ENCODE measurements around the gene ELF2. TPM values are rescaled to one million over a fixed set of nuclear protein-coding genes. Genes with fewer than 3 reads are reported as not detected.
A peak's percentile ranks its signal among the peaks of the same experiment; 100 is the strongest.
"Not testable (repeated sequence)": the region's sequence is repeated elsewhere in the genome, so short reads cannot be mapped to it uniquely, and the experiment has no call there.

The ELF2 gene
- total and polyA plus RNA-seq, 5 donors: 15.6 to 44.0 (median 42.7) TPM

- Histone ChIP-seq H3K27me3 (ENCODE audit: control insufficient read depth, insufficient read depth) (no peaks in the 10 kb centered on the region), H3K4me3 (ENCODE audit: low read length) (no peak overlapping the region), H3K4me1 (ENCODE audit: control insufficient read depth, insufficient read depth, low read length) (peaks cover 7% of the 10 kb centered on the region), H3K27ac (ENCODE audit: low read length) (no peak overlapping the region), H3K9me3 (ENCODE audit: control insufficient read depth, low read length) (no peaks in the 10 kb centered on the region)
- ATAC-seq (no peak), DNase-seq (no peak)
- WGBS: 93% methylated on average over 2 of the region's 2 CpGs
- intact Hi-C loops (cut with DNase I): loop anchor here in 2 of 4 donors (10.0 kb wide), 2 partner anchors 49 to 59 kb away; no protein-coding TSS in a partner anchor
These were observed 13.2 kb downstream of the ELF2 start for GRCh38 chr4:139163806-139164206.

GRCh38 chr4:139157977-139158376, 19.0 kb downstream of the ELF2 start:
- intact Hi-C loops (cut with DNase I); H3K27ac ChIP-seq (ENCODE audit: low read length); H3K4me1 ChIP-seq (ENCODE audit: control insufficient read depth, insufficient read depth, low read length); DNase-seq; H3K27me3 ChIP-seq (ENCODE audit: control insufficient read depth, insufficient read depth); ATAC-seq; H3K4me3 ChIP-seq (ENCODE audit: low read length); H3K9me3 ChIP-seq (ENCODE audit: control insufficient read depth, low read length): not testable (repeated sequence)
- WGBS: 89% methylated on average over 9 of the region's 9 CpGs

- DNase-seq (no peak), ATAC-seq (peak in 1 of 2 donors; percentile 45)
- Histone ChIP-seq H3K4me3 (ENCODE audit: low read length) (no peak overlapping the region), H3K27me3 (ENCODE audit: control insufficient read depth, insufficient read depth) (no peaks in the 10 kb centered on the region), H3K4me1 (ENCODE audit: control insufficient read depth, insufficient read depth, low read length) (peaks cover 8% of the 10 kb centered on the region), H3K9me3 (ENCODE audit: control insufficient read depth, low read length) (no peaks in the 10 kb centered on the region), H3K27ac (ENCODE audit: low read length) (no peak overlapping the region)
- intact Hi-C loops (cut with DNase I): no loop called here
- WGBS: 91% methylated on average over 5 of the region's 5 CpGs
These were observed 22.0 kb downstream of the ELF2 start for GRCh38 chr4:139154952-139155557.

- H3K27me3 ChIP-seq (ENCODE audit: control insufficient read depth, insufficient read depth): no peaks in the 10 kb centered on the region
- intact Hi-C loops (cut with DNase I): no loop called here
- peaks cover 6% of the 10 kb centered on the region for H3K4me1 ChIP-seq (ENCODE audit: control insufficient read depth, insufficient read depth, low read length)
- H3K27ac ChIP-seq (ENCODE audit: low read length): no peak overlapping the region
- H3K4me3 ChIP-seq (ENCODE audit: low read length): no peak overlapping the region
- H3K9me3 ChIP-seq (ENCODE audit: control insufficient read depth, low read length): no peaks in the 10 kb centered on the region
- WGBS: 59% methylated on average over 1 of the region's 1 CpG
- ATAC-seq (no peak), DNase-seq (no peak)
These were observed 22.5 kb downstream of the ELF2 start for GRCh38 chr4:139154538-139154937.

GRCh38 chr4:139154134-139154421, 22.9 kb downstream of the ELF2 start:
- WGBS: 87% methylated on average over 2 of the region's 2 CpGs
- no peak for ATAC-seq

GRCh38 chr4:139153411-139154133, 23.4 kb downstream of the ELF2 start:
- H3K4me1 ChIP-seq (ENCODE audit: control insufficient read depth, insufficient read depth, low read length): peaks cover 4% of the 10 kb centered on the region
- no peak overlapping the region for H3K27ac ChIP-seq (ENCODE audit: low read length)
- no peaks in the 10 kb centered on the region for H3K27me3 ChIP-seq (ENCODE audit: control insufficient read depth, insufficient read depth)
- no peak for DNase-seq
- ATAC-seq: no peak
- no peak overlapping the region for H3K4me3 ChIP-seq (ENCODE audit: low read length)
- H3K9me3 ChIP-seq (ENCODE audit: control insufficient read depth, low read length): no peaks in the 10 kb centered on the region
- intact Hi-C loops (cut with DNase I): no loop called here
- WGBS: 97% methylated on average over 1 of the region's 1 CpG

More at GRCh38 chr4:139154134-139154421, 22.9 kb downstream of the ELF2 start:
- DNase-seq: no peak
- Histone ChIP-seq H3K27ac (ENCODE audit: low read length) (no peak overlapping the region), H3K9me3 (ENCODE audit: control insufficient read depth, low read length) (no peaks in the 10 kb centered on the region), H3K4me1 (ENCODE audit: control insufficient read depth, insufficient read depth, low read length) (peaks cover 4% of the 10 kb centered on the region), H3K4me3 (ENCODE audit: low read length) (no peak overlapping the region), H3K27me3 (ENCODE audit: control insufficient read depth, insufficient read depth) (no peaks in the 10 kb centered on the region)
- intact Hi-C loops (cut with DNase I): no loop called here

GRCh38 chr4:139152249-139152648, 24.8 kb downstream of the ELF2 start:
- DNase-seq (no peak), ATAC-seq (no peak)
- no peaks in the 10 kb centered on the region for H3K9me3 ChIP-seq (ENCODE audit: control insufficient read depth, low read length)
- intact Hi-C loops (cut with DNase I): no loop called here
- H3K4me1 ChIP-seq (ENCODE audit: control insufficient read depth, insufficient read depth, low read length): peaks cover 4% of the 10 kb centered on the region
- no peaks in the 10 kb centered on the region for H3K27me3 ChIP-seq (ENCODE audit: control insufficient read depth, insufficient read depth)
- WGBS: 92% methylated on average over 2 of the region's 2 CpGs
- H3K4me3 ChIP-seq (ENCODE audit: low read length): no peak overlapping the region
- no peak overlapping the region for H3K27ac ChIP-seq (ENCODE audit: low read length)

GRCh38 chr4:139146926-139147629, 29.9 kb downstream of the ELF2 start:
- DNase-seq (no peak), ATAC-seq (no peak)
- H3K4me1 ChIP-seq (ENCODE audit: control insufficient read depth, insufficient read depth, low read length): peaks cover 17% of the 10 kb centered on the region
- no peaks in the 10 kb centered on the region for H3K27me3 ChIP-seq (ENCODE audit: control insufficient read depth, insufficient read depth)
- H3K9me3 ChIP-seq (ENCODE audit: control insufficient read depth, low read length): no peaks in the 10 kb centered on the region
- no peak overlapping the region for H3K27ac ChIP-seq (ENCODE audit: low read length)
- no peak overlapping the region for H3K4me3 ChIP-seq (ENCODE audit: low read length)
- WGBS: 95% methylated on average over 8 of the region's 8 CpGs
- intact Hi-C loops (cut with DNase I): no loop called here

GRCh38 chr4:139145552-139145932, 31.5 kb downstream of the ELF2 start:
- H3K4me1 ChIP-seq (ENCODE audit: control insufficient read depth, insufficient read depth, low read length): peaks cover 19% of the 10 kb centered on the region
- DNase-seq: no peak
- no peaks in the 10 kb centered on the region for H3K9me3 ChIP-seq (ENCODE audit: control insufficient read depth, low read length)
- WGBS: 100% methylated on average over 1 of the region's 1 CpG
- H3K27ac ChIP-seq (ENCODE audit: low read length): no peak overlapping the region
- H3K27me3 ChIP-seq (ENCODE audit: control insufficient read depth, insufficient read depth): no peaks in the 10 kb centered on the region
- ATAC-seq: no peak
- intact Hi-C loops (cut with DNase I): no loop called here
- no peak overlapping the region for H3K4me3 ChIP-seq (ENCODE audit: low read length)

GRCh38 chr4:139144911-139145551, 32.0 kb downstream of the ELF2 start:
- DNase-seq (no peak), ATAC-seq (peak in 1 of 2 donors; percentile 12)
- 71% methylated on average over 3 of the region's 3 CpGs for WGBS
- H3K27ac ChIP-seq (ENCODE audit: low read length): no peak overlapping the region
- peaks cover 22% of the 10 kb centered on the region for H3K4me1 ChIP-seq (ENCODE audit: control insufficient read depth, insufficient read depth, low read length)
- H3K9me3 ChIP-seq (ENCODE audit: control insufficient read depth, low read length): no peaks in the 10 kb centered on the region
- intact Hi-C loops (cut with DNase I): no loop called here
- H3K27me3 ChIP-seq (ENCODE audit: control insufficient read depth, insufficient read depth): no peaks in the 10 kb centered on the region
- H3K4me3 ChIP-seq (ENCODE audit: low read length): no peak overlapping the region
